H1 (cell line): ENCODE measurements around the gene TAPT1. TPM values are rescaled to one million over a fixed set of nuclear protein-coding genes. Genes with fewer than 3 reads are reported as not detected.

Source experiments
- CTCF ChIA-PET: fragments of 300-600 bp; sonication (Branson Sonifier 250); formaldehyde crosslinking; loops from one replicate; lab custom pipeline; 2021; ENCODE audit not compliant: partially characterized antibody; lab: Charles Lee
- POLR2A ChIA-PET: fragments of 300-600 bp; sonication (Branson Sonifier 250); formaldehyde crosslinking; loops from one replicate; lab custom pipeline; 2021; ENCODE audit warnings: inconsistent platforms; ENCODE audit not compliant: partially characterized antibody; lab: Charles Lee
- DNase-seq, 2 experiments: peaks; one replicate each; pipeline versions ENCODE4 v3.0.0 to v3.0.0-alpha.2; 2010 to 2022; ENCODE audit warnings: low spot score in 2 of 2, low read depth in 1 of 2, mixed read lengths in 1 of 2
- FAIRE-seq: peaks from 2 replicates; lab custom pipeline; 2011; peaks lifted over from hg19 to GRCh38; lab: Jason Lieb, UNC
- H2AFZ ChIP-seq: 2 replicates; pipeline ENCODE4 v1.8.1; 2012; ENCODE audit warnings: low read length, inconsistent platforms
- H2AK5ac ChIP-seq: 2 replicates; pipeline ENCODE4 v1.6.1; 2013; ENCODE audit warnings: low read depth, low read length
- H2BK120ac ChIP-seq: replicated peaks from 2 replicates; pipeline ENCODE3; 2013; ENCODE audit warnings: low read depth, low read length, inconsistent platforms
- H2BK12ac ChIP-seq: 2 replicates; pipeline ENCODE4 v1.6.1; 2013; ENCODE audit warnings: low read depth, low read length
- H2BK15ac ChIP-seq: 2 replicates; pipeline ENCODE4 v1.6.1; 2013; ENCODE audit warnings: low read length
- H2BK20ac ChIP-seq: 2 replicates; pipeline ENCODE4 v1.6.1; 2013; ENCODE audit warnings: low read length
- H2BK5ac ChIP-seq: 2 replicates; pipeline ENCODE4 v1.6.1; 2013; ENCODE audit warnings: low read depth, low read length
- H3K14ac ChIP-seq: 2 replicates; pipeline ENCODE4 v1.6.1; 2013; ENCODE audit warnings: inconsistent platforms; ENCODE audit not compliant: insufficient read length
- H3K18ac ChIP-seq: 2 replicates; pipeline ENCODE4 v1.6.1; 2013; ENCODE audit warnings: low read length; ENCODE audit errors: extremely low read depth
- H3K23ac ChIP-seq: 2 replicates; pipeline ENCODE4 v1.6.1; 2013; ENCODE audit warnings: inconsistent platforms; ENCODE audit not compliant: insufficient read length
- H3K23me2 ChIP-seq: 2 replicates; pipeline ENCODE4 v1.6.1; 2013; ENCODE audit warnings: low read depth, low read length
- H3K27ac ChIP-seq: 2 replicates; pipeline ENCODE4 v1.6.1; 2011; ENCODE audit warnings: low read depth, low read length, inconsistent platforms
- H3K27me3 ChIP-seq, 4 experiments: replicated peaks in 1 of 4; 1 replicate in 1 of 4; 2 replicates in 3 of 4; pipeline versions ENCODE4 v1.6.1 to v1.8.1; 2011 to 2013; ENCODE audit warnings: low read length in 3 of 4, mild to moderate bottlenecking in 3 of 4, inconsistent platforms in 2 of 4, mixed read lengths in 2 of 4, moderate library complexity in 1 of 4; ENCODE audit not compliant: control insufficient read depth in 3 of 4, insufficient read depth in 3 of 4; ENCODE audit errors: extremely low read depth in 1 of 4
- H3K36me3 ChIP-seq, 4 experiments: 2 replicates each; pipeline versions ENCODE4 v1.6.1 to v1.8.1; 2011 to 2013; ENCODE audit warnings: mild to moderate bottlenecking in 4 of 4, low read length in 3 of 4, moderate library complexity in 2 of 4, control low read depth in 1 of 4, inconsistent platforms in 1 of 4; ENCODE audit not compliant: insufficient read depth in 4 of 4, control insufficient read depth in 2 of 4
- H3K4ac ChIP-seq: replicated peaks from 2 replicates; pipeline ENCODE3; 2013; ENCODE audit warnings: low read length, low read depth, mixed read lengths, inconsistent platforms; ENCODE audit not compliant: insufficient read length
- H3K4me1 ChIP-seq, 4 experiments: replicated peaks in 1 of 4; 1 replicate in 1 of 4; 2 replicates in 3 of 4; pipeline versions ENCODE4 v1.6.1 to v1.8.1; 2011 to 2013; ENCODE audit warnings: low read length in 3 of 4, inconsistent platforms in 2 of 4, mixed read lengths in 1 of 4; ENCODE audit not compliant: insufficient read depth in 4 of 4, control insufficient read depth in 3 of 4
- H3K4me2 ChIP-seq, 2 experiments: 2 replicates each; pipeline versions ENCODE4 v1.6.1 to v1.8.1; 2011 to 2013; ENCODE audit warnings: low read depth in 2 of 2, low read length in 2 of 2, control low read depth in 1 of 2, inconsistent platforms in 1 of 2, mild to moderate bottlenecking in 1 of 2; ENCODE audit not compliant: insufficient read depth in 1 of 2
- H3K4me3 ChIP-seq, 4 experiments: fragments of 200-600, 300-600 bp in 1 of 4; sonication (generic), shearing (Covaris generic), sonication (Bioruptor Twin) in 1 of 4; 2 replicates each; pipeline versions ENCODE4 v1.5.1 to v1.8.1; 2011 to 2016; ENCODE audit warnings: low read length in 4 of 4, low read depth in 3 of 4, control low read depth in 2 of 4, inconsistent platforms in 2 of 4, mild to moderate bottlenecking in 2 of 4, mixed read lengths in 1 of 4, moderate library complexity in 1 of 4; ENCODE audit not compliant: insufficient read depth in 2 of 4; ENCODE audit errors: extremely low read depth in 1 of 4
- H3K56ac ChIP-seq: replicated peaks from 2 replicates; pipeline ENCODE3; 2013; ENCODE audit warnings: low read depth, mild to moderate bottlenecking, mixed read lengths, low read length, inconsistent platforms; ENCODE audit not compliant: insufficient read length
- H3K79me1 ChIP-seq: 2 replicates; pipeline ENCODE4 v1.6.1; 2013; ENCODE audit warnings: low read depth, low read length, control low read depth
- H3K79me2 ChIP-seq, 2 experiments: 2 replicates each; pipeline versions ENCODE4 v1.6.1 to v1.8.1; 2012 to 2013; ENCODE audit warnings: low read length in 2 of 2, mild to moderate bottlenecking in 2 of 2, inconsistent platforms in 1 of 2; ENCODE audit not compliant: insufficient read depth in 2 of 2, control insufficient read depth in 1 of 2
- H3K9ac ChIP-seq, 4 experiments: replicated peaks in 1 of 4; 1 replicate in 1 of 4; 2 replicates in 3 of 4; pipeline versions ENCODE4 v1.6.1 to v1.8.1; 2011 to 2013; ENCODE audit warnings: low read depth in 3 of 4, low read length in 3 of 4, control low read depth in 2 of 4, mild to moderate bottlenecking in 2 of 4, moderate library complexity in 2 of 4, inconsistent platforms in 1 of 4; ENCODE audit errors: extremely low read depth in 1 of 4
- H3K9me3 ChIP-seq, 2 experiments: 2 replicates each; pipeline versions ENCODE4 v1.6.1 to v1.8.1; 2012 to 2013; ENCODE audit warnings: mild to moderate bottlenecking in 2 of 2, moderate library complexity in 2 of 2, control low read depth in 1 of 2, inconsistent platforms in 1 of 2, low read depth in 1 of 2, low read length in 1 of 2, mixed read lengths in 1 of 2; ENCODE audit not compliant: insufficient read depth in 2 of 2
- H4K20me1 ChIP-seq, 2 experiments: replicated peaks in 1 of 2; 2 replicates each; pipeline versions ENCODE3 to v1.8.1; 2011 to 2013; ENCODE audit warnings: inconsistent platforms in 2 of 2, low read length in 2 of 2, mild to moderate bottlenecking in 1 of 2; ENCODE audit not compliant: insufficient read depth in 2 of 2, control insufficient read depth in 1 of 2
- H4K5ac ChIP-seq: 2 replicates; pipeline ENCODE4 v1.6.1; 2013; ENCODE audit warnings: low read length, low read depth, mixed read lengths, inconsistent platforms; ENCODE audit not compliant: insufficient read length
- H4K8ac ChIP-seq: 2 replicates; pipeline ENCODE4 v1.8.0; 2013; ENCODE audit warnings: mild to moderate bottlenecking, moderate library complexity, low read length, inconsistent platforms; ENCODE audit not compliant: insufficient read depth; ENCODE audit errors: extremely low read depth
- H4K91ac ChIP-seq: replicated peaks from 2 replicates; pipeline ENCODE3; 2013; ENCODE audit warnings: low read length, mixed read lengths, inconsistent platforms; ENCODE audit not compliant: insufficient read length
- BACH1 ChIP-seq: IDR thresholded peaks from 2 replicates; pipeline ENCODE4 v1.6.1; 2012; ENCODE audit warnings: low read length, improper control_type of control experiment
- FOSL1 ChIP-seq: IDR thresholded peaks from 2 replicates; pipeline ENCODE4 v1.6.1; 2011; ENCODE audit warnings: mild to moderate bottlenecking, low read depth, low read length, moderate library complexity; ENCODE audit not compliant: insufficient read depth
- JUN ChIP-seq: IDR thresholded peaks from 2 replicates; pipeline ENCODE4 v1.6.1; 2011; ENCODE audit warnings: low read depth, mild to moderate bottlenecking, improper control_type of control experiment, low read length
- KDM4A ChIP-seq: IDR thresholded peaks from one replicate; pipeline ENCODE4 v1.7.1; 2012; ENCODE audit warnings: low read depth, mild to moderate bottlenecking, moderate library complexity, low read length, inconsistent platforms; ENCODE audit not compliant: severe bottlenecking
- MAFK ChIP-seq: IDR thresholded peaks from 2 replicates; pipeline ENCODE4 v1.6.1; 2012; ENCODE audit warnings: low read depth, mild to moderate bottlenecking, improper control_type of control experiment, low read length
- PHF8 ChIP-seq: fragments of 200-600 bp; sonication (generic); conservative IDR thresholded peaks from 2 replicates; pipeline ENCODE4 v1.7.1; 2012; ENCODE audit warnings: low read depth, mild to moderate bottlenecking, inconsistent platforms, low read length, moderate library complexity
- RAD21 ChIP-seq, 2 experiments: IDR thresholded peaks in 1 of 2; conservative IDR thresholded peaks in 1 of 2; 2 replicates each; pipeline ENCODE4 v1.6.1; 2011; ENCODE audit warnings: low read depth in 2 of 2, low read length in 2 of 2, improper control_type of control experiment in 1 of 2, inconsistent platforms in 1 of 2, mild to moderate bottlenecking in 1 of 2, moderate library complexity in 1 of 2
- SAP30 ChIP-seq: fragments of 300-600 bp; sonication (generic); IDR thresholded peaks from 2 replicates; pipeline ENCODE4 v1.7.1; 2012; ENCODE audit warnings: low read length, moderate library complexity, mild to moderate bottlenecking, inconsistent platforms; ENCODE audit not compliant: insufficient read depth, insufficient replicate concordance
- SIX5 ChIP-seq: IDR thresholded peaks from 2 replicates; pipeline ENCODE4 v1.6.1; 2011; ENCODE audit warnings: mild to moderate bottlenecking, low read depth, low read length
- SRF ChIP-seq: IDR thresholded peaks from 2 replicates; pipeline ENCODE4 v1.6.1; 2011; ENCODE audit warnings: mild to moderate bottlenecking, low read depth, low read length, moderate library complexity
- SUZ12 ChIP-seq: fragments of 200-600 bp; sonication (generic); IDR thresholded peaks from 2 replicates; pipeline ENCODE4 v1.6.1; 2012; ENCODE audit warnings: mild to moderate bottlenecking, inconsistent platforms, low read length, moderate library complexity, mixed read lengths
- TCF12 ChIP-seq: IDR thresholded peaks from 2 replicates; pipeline ENCODE4 v1.6.1; 2011; ENCODE audit warnings: low read depth, mild to moderate bottlenecking, low read length
- USF2 ChIP-seq: IDR thresholded peaks from 2 replicates; pipeline ENCODE4 v1.6.1; 2011; ENCODE audit warnings: low read length, improper control_type of control experiment
- YY1 ChIP-seq: IDR thresholded peaks from 2 replicates; pipeline ENCODE4 v1.6.1; 2011; ENCODE audit warnings: low read depth, mild to moderate bottlenecking, low read length
- WGBS, 2 experiments: shearing (Covaris generic) in 1 of 2; methylation state at CpG; one replicate each; pipeline versions ENCODE4 v1.1.6 to v1.1.7; 2013 to 2015; ENCODE audit warnings: low lambda C conversion rate in 2 of 2, mixed read lengths in 2 of 2, inconsistent platforms in 1 of 2, low coverage in 1 of 2, missing lambda C conversion rate in 1 of 2; ENCODE audit not compliant: insufficient replicate concordance in 2 of 2, insufficient coverage in 1 of 2, insufficient read length in 1 of 2; ENCODE audit errors: extremely low coverage in 1 of 2, missing lambda C conversion rate in 1 of 2; 5-methylcytosine and 5-hydroxymethylcytosine counted together
- polyA plus RNA-seq, 7 experiments: library from polyadenylated mRNA; depleted of rRNA in 3 of 7; stranded (reverse) in 5 of 7; unstranded in 2 of 7; fragments of >200 nt in 5 of 7; fragments of 200-250 nt in 2 of 7; gene quantifications; 1 replicate in 5 of 7; 2 replicates in 1 of 7; 4 replicates in 1 of 7; pipeline versions ENCODE4 v1.2.1 to v1.2.3, GENCODE V29; 2011 to 2013; ENCODE audit warnings: missing spikeins in 2 of 7, mixed read lengths in 2 of 7
- total RNA-seq: library from RNA; stranded (reverse); fragmentation: NEBNext Ultra II Directional; extraction: Animal tissue kit (Norgen Biotek cat#: 25700); gene quantifications from 2 replicates; pipeline ENCODE4 v1.2.1, GENCODE V29; 2021

TAPT1 gene
- total and polyA plus RNA-seq, 2 of the 8 experiments (the other 6 are each of a cell fraction or from before 2014, with no cell fraction given), result 4.2 to 15.3 TPM

GRCh38 chr4:16162891-16163290 lies 63.4 kb downstream of the TAPT1 start:
- H2AFZ ChIP-seq, result no peak overlapping the region
- no peaks in the 10 kb centered on the region for H3K27me3 ChIP-seq
- no peak overlapping the region for H3K56ac ChIP-seq
- H3K4me3 ChIP-seq, result no peak overlapping the region
- no peak overlapping the region for H3K4me2 ChIP-seq
- H3K4me1 ChIP-seq, result no peaks in the 10 kb centered on the region; a peak in 3 of 7 replicates
- H2BK15ac ChIP-seq, result no peak overlapping the region
- no peaks in the 10 kb centered on the region for H4K20me1 ChIP-seq
- H3K23me2 ChIP-seq, result no peaks in the 10 kb centered on the region
- H2AK5ac ChIP-seq, result no peak overlapping the region
- no peaks in the 10 kb centered on the region for H3K79me1 ChIP-seq
- H3K9me3 ChIP-seq, result no peaks in the 10 kb centered on the region
- CTCF ChIA-PET, result no interaction called here
- no peak for DNase-seq
- no peak overlapping the region for H2BK5ac ChIP-seq
- FAIRE-seq, result no peak
- POLR2A ChIA-PET, result no interaction called here
- no peak overlapping the region for H3K9ac ChIP-seq
- no peak overlapping the region for H2BK120ac ChIP-seq
- no peak overlapping the region for H4K8ac ChIP-seq
- 96% methylated on average over 4 of the region's 4 CpGs; no CpG with 5 or more reads in 1 of the 2 experiments for WGBS, 2 experiments
- H3K36me3 ChIP-seq, result peaks cover 0 to 16% (median 3%) of the 10 kb centered on the region in 4 experiments; a peak in 3 of 8 replicates
- H3K14ac ChIP-seq, result no peak overlapping the region
- H3K4ac ChIP-seq, result no peak overlapping the region
- H3K79me2 ChIP-seq, result no peaks in the 10 kb centered on the region
- no peak overlapping the region for H3K23ac ChIP-seq
- no peak overlapping the region for H2BK12ac ChIP-seq
- H4K91ac ChIP-seq, result no peak overlapping the region
- H2BK20ac ChIP-seq, result no peak overlapping the region
- no peak overlapping the region for H4K5ac ChIP-seq
- H3K18ac ChIP-seq, result no peak overlapping the region
- H3K27ac ChIP-seq, result no peak overlapping the region
- no peak for TF ChIP-seq JUN
- no peak for TF ChIP-seq BACH1
- no peak for TF ChIP-seq TCF12
- no peak for TF ChIP-seq PHF8
- no peak for TF ChIP-seq KDM4A
- TF ChIP-seq MAFK, result no peak
- no peak for TF ChIP-seq SIX5
- no peak for TF ChIP-seq SUZ12
- no peak for TF ChIP-seq FOSL1
- TF ChIP-seq RAD21 (IDR thresholded peaks at IDR 0.05 in 1 of 2, conservative IDR thresholded peaks at IDR 0.05 in 1 of 2; ENCODE audit: low read depth in 2 of 2, low read length in 2 of 2), result no peak
- TF ChIP-seq SAP30, result no peak
- TF ChIP-seq SRF, result no peak
- TF ChIP-seq USF2, result no peak
- TF ChIP-seq YY1, result no peak
